ENCODE measurements around the gene SLC46A1.

DNA sequence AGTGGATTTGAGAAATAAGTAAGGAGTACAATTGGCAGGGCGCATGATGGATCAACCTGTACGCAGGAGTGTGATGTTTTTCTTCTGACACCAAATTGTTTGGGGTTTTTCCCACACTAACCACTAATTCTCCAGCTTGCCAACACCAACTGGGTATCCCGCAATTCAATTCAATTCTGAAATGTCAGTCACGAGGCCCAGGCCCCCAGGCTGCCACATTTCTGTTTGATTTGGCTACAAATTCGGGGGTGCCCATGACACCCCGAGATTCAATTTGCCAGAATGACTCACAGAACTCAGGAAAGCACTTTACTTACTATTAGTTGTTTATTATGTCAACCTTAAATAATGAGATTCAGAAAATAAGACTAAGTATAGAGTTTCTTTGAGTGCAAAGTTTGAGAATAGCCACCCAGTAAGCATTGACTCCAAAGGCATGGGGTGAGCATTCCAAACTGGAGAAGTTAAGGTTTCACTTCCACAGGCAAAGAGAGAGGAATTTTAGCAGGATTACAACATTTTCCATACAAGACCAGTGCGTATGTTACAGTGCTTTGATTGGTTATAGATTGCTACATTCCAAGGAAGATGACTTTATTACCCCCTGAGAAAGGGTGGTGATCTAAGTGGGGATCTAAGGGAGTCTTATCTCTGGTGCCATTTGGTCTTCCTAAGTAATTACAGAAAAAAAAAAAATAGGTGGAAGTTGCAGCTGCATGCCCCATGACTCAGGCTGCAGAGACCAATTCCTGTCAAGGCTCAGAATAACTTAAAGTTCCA, 11.5 kb downstream of the SLC46A1 start:
- TF ChIP-seq, protein P1, sequence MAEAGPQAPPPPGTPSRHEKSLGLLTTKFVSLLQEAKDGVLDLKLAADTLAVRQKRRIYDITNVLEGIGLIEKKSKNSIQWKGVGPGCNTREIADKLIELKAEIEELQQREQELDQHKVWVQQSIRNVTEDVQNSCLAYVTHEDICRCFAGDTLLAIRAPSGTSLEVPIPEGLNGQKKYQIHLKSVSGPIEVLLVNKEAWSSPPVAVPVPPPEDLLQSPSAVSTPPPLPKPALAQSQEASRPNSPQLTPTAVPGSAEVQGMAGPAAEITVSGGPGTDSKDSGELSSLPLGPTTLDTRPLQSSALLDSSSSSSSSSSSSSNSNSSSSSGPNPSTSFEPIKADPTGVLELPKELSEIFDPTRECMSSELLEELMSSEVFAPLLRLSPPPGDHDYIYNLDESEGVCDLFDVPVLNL (IDR thresholded peaks at IDR 0.05; ENCODE audit: low read depth, low read length), result no peak
- TF ChIP-seq POLR2A (IDR thresholded peaks at IDR 0.05; ENCODE audit: low read depth, low read length) (no peak), EP300 (IDR thresholded peaks at IDR 0.05; ENCODE audit: borderline replicate concordance in 1 of 2, control insufficient read depth in 1 of 2, low read depth in 2 of 2, low read length in 2 of 2) (no peak), TARDBP (IDR thresholded peaks at IDR 0.05; ENCODE audit: borderline replicate concordance) (no peak), CHD4 (IDR thresholded peaks at IDR 0.05) (no peak), BRCA1 (IDR thresholded peaks at IDR 0.05; ENCODE audit: low read depth, low read length) (no peak)
- TF ChIP-seq, protein P2, sequence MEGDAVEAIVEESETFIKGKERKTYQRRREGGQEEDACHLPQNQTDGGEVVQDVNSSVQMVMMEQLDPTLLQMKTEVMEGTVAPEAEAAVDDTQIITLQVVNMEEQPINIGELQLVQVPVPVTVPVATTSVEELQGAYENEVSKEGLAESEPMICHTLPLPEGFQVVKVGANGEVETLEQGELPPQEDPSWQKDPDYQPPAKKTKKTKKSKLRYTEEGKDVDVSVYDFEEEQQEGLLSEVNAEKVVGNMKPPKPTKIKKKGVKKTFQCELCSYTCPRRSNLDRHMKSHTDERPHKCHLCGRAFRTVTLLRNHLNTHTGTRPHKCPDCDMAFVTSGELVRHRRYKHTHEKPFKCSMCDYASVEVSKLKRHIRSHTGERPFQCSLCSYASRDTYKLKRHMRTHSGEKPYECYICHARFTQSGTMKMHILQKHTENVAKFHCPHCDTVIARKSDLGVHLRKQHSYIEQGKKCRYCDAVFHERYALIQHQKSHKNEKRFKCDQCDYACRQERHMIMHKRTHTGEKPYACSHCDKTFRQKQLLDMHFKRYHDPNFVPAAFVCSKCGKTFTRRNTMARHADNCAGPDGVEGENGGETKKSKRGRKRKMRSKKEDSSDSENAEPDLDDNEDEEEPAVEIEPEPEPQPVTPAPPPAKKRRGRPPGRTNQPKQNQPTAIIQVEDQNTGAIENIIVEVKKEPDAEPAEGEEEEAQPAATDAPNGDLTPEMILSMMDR (IDR thresholded peaks at IDR 0.05 in 2 of 3, conservative IDR thresholded peaks at IDR 0.05 in 1 of 3; ENCODE audit: control insufficient read depth in 2 of 3, extremely low read depth in 1 of 3, insufficient read depth in 1 of 3, low read depth in 3 of 3, low read length in 3 of 3), result no peak
